A673 (cell line): ENCODE results near the gene PPP1R1C. TPM values are rescaled to one million over a fixed set of nuclear protein-coding genes. Genes with fewer than 3 reads are reported as not detected.

Experiments
- BruUV-seq: library from RNA; stranded (reverse); fragments of 400-500 nt; replicated peaks from 2 replicates; lab custom pipeline; 2021; lab: Mats Ljungman, UMichigan
- CTCF ChIA-PET: fragments of 300-600 bp; sonication (Branson Sonifier 250); formaldehyde crosslinking; loops from one replicate; lab custom pipeline; 2022; ENCODE audit warnings: antibody characterized with exemption; lab: Charles Lee
- POLR2A ChIA-PET: fragments of 300-600 bp; sonication (Branson Sonifier 250); formaldehyde crosslinking; loops from one replicate; lab custom pipeline; 2022; ENCODE audit warnings: antibody characterized with exemption; ENCODE audit not compliant: low non-redundant PET; lab: Charles Lee
- DNase-seq: peaks from one replicate; pipeline ENCODE4 v3.0.0-alpha.2; 2015; ENCODE audit warnings: low spot score
- H3K27ac ChIP-seq: fragments of 200-600 bp; sonication (generic); 2 replicates; pipeline ENCODE4 v1.5.1; 2016; ENCODE audit warnings: mixed run types, low read depth, mild to moderate bottlenecking, mixed read lengths, antibody characterized with exemption, low read length; ENCODE audit not compliant: poor library complexity, severe bottlenecking
- H3K27me3 ChIP-seq: fragments of 200-600 bp; sonication (generic); replicated peaks from 2 replicates; pipeline ENCODE4 v1.6.1; 2017; ENCODE audit warnings: mixed run types, low read depth, mild to moderate bottlenecking, mixed read lengths, antibody characterized with exemption, low read length; ENCODE audit not compliant: insufficient read depth, poor library complexity
- H3K36me3 ChIP-seq: fragments of 200-600 bp; sonication (generic); 2 replicates; pipeline ENCODE4 v1.6.1; 2016; ENCODE audit warnings: mixed run types, mild to moderate bottlenecking, mixed read lengths, antibody characterized with exemption, low read length; ENCODE audit not compliant: insufficient read depth, poor library complexity, severe bottlenecking
- H3K4me1 ChIP-seq: fragments of 200-600 bp; sonication (generic); 2 replicates; pipeline ENCODE4 v1.6.1; 2017; ENCODE audit warnings: mixed run types, mild to moderate bottlenecking, mixed read lengths, antibody characterized with exemption, low read length; ENCODE audit not compliant: insufficient read depth, poor library complexity, severe bottlenecking
- H3K4me3 ChIP-seq: fragments of 200-600 bp; sonication (generic); 2 replicates; pipeline ENCODE4 v1.5.1; 2016; ENCODE audit warnings: low read depth, mixed run types, mild to moderate bottlenecking, mixed read lengths, low read length; ENCODE audit not compliant: poor library complexity, severe bottlenecking
- H3K9me3 ChIP-seq: fragments of 200-600 bp; sonication (generic); 2 replicates; pipeline ENCODE4 v1.6.1; 2016; ENCODE audit warnings: mixed run types, low read depth, mild to moderate bottlenecking, mixed read lengths, antibody characterized with exemption, low read length; ENCODE audit not compliant: poor library complexity, severe bottlenecking
- CTCF ChIP-seq: fragments of 300-800, 200-600 bp; sonication (generic); conservative IDR thresholded peaks from 2 replicates; pipeline ENCODE4 v1.5.1; 2017; ENCODE audit warnings: low read depth, mild to moderate bottlenecking, antibody characterized with exemption, low read length, moderate library complexity, mixed read lengths
- EZH2 ChIP-seq: fragments of 200-600 bp; sonication (generic); IDR thresholded peaks from 2 replicates; pipeline ENCODE4 v1.6.1; 2017; ENCODE audit warnings: borderline replicate concordance, low read depth, mild to moderate bottlenecking, mixed read lengths, antibody characterized with exemption, low read length; ENCODE audit not compliant: poor library complexity, severe bottlenecking
- intact Hi-C: fragments of 100-400 bp; cut with micrococcal nuclease; formaldehyde crosslinking; loops from one replicate; pipeline ENCODE4 v1.10.0; 2022; ENCODE audit not compliant: unreplicated experiment
- total RNA-seq: library from RNA; stranded (reverse); gene quantifications from 2 replicates; pipeline ENCODE4 v1.2.3, GENCODE V29; 2021

Gene PPP1R1C
- total RNA-seq, 1 experiment from 2014 or later: 5.3 TPM

GRCh38 chr2:182015334-182016109 lies 29.9 kb downstream of the PPP1R1C start:
- Histone ChIP-seq H3K4me3 (no peak overlapping the region), H3K36me3 (no peaks in the 10 kb centered on the region), H3K4me1 (no peaks in the 10 kb centered on the region), H3K27ac (no peak overlapping the region), H3K9me3 (no peaks in the 10 kb centered on the region), H3K27me3 (no peaks in the 10 kb centered on the region)
- TF ChIP-seq EZH2 (no peak), CTCF (no peak)
- ChIA-PET CTCF (no interaction called here), POLR2A (no interaction called here)
- intact Hi-C loops: no loop called here
- DNase-seq: no peak
- BruUV-seq: no TSS peak

- Histone ChIP-seq H3K27me3 (no peaks in the 10 kb centered on the region), H3K36me3 (no peaks in the 10 kb centered on the region), H3K9me3 (no peaks in the 10 kb centered on the region), H3K27ac (no peak overlapping the region), H3K4me1 (no peaks in the 10 kb centered on the region), H3K4me3 (no peak overlapping the region)
- intact Hi-C loops: no loop called here
- ChIA-PET CTCF (no interaction called here), POLR2A (no interaction called here)
- DNase-seq: no peak
- BruUV-seq: no TSS peak
- TF ChIP-seq EZH2: no peak
- no peak for TF ChIP-seq CTCF
Measured at GRCh38 chr2:182018218-182018617, 32.6 kb downstream of the PPP1R1C start.

DNA sequence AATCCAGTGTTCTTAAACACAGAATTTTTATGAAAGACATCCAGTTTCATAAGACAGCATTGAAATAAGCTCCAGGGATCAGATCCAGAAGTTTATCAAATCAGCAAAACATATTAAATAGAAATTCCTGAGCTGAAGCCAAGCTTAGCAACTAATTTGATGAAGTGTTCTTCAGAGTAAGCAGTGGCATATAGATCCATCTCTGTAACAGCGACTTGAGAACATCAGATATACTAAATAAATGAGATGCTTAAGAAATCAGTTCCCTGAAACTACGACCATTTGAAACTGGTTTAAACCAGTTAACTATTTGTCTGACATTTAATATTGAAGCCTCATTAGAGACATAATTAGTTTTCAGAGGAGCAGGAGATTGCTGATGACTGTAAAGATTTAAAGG lies 34.1 kb downstream of the PPP1R1C start:
- no TSS peak for BruUV-seq
- intact Hi-C loops: no loop called here
- Histone ChIP-seq H3K36me3 (no peaks in the 10 kb centered on the region), H3K9me3 (no peaks in the 10 kb centered on the region), H3K4me1 (no peaks in the 10 kb centered on the region), H3K27ac (no peak overlapping the region), H3K4me3 (no peak overlapping the region), H3K27me3 (no peaks in the 10 kb centered on the region)
- DNase-seq: no peak
- ChIA-PET POLR2A (no interaction called here), CTCF (no interaction called here)
- TF ChIP-seq CTCF (no peak), EZH2 (no peak)
